ENCODE results near the gene CGNL1.

DNA sequence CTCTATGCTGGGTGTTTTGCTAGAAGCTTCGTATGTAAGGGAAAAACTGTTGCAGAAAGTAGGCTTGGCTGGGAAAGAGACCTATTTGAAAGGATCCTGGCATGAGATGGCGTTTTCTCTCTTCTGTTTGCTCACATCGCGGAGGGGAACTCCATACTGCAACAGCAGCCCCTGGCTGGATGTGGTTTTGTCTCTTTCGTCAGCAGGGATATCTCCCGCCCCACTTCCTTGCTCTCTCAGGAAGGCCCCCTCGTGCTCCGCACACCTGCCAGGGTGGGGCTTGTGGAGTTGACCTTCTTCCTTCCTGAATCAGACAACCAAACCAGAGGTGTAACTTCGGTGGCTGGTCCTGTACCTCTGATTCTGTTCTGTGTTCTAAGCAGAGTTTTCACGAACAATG is 189.0 kb downstream of the CGNL1 start:
- TF ChIP-seq EP300 (IDR thresholded peaks at IDR 0.05) = no peak
- TF ChIP-seq, protein P1, sequence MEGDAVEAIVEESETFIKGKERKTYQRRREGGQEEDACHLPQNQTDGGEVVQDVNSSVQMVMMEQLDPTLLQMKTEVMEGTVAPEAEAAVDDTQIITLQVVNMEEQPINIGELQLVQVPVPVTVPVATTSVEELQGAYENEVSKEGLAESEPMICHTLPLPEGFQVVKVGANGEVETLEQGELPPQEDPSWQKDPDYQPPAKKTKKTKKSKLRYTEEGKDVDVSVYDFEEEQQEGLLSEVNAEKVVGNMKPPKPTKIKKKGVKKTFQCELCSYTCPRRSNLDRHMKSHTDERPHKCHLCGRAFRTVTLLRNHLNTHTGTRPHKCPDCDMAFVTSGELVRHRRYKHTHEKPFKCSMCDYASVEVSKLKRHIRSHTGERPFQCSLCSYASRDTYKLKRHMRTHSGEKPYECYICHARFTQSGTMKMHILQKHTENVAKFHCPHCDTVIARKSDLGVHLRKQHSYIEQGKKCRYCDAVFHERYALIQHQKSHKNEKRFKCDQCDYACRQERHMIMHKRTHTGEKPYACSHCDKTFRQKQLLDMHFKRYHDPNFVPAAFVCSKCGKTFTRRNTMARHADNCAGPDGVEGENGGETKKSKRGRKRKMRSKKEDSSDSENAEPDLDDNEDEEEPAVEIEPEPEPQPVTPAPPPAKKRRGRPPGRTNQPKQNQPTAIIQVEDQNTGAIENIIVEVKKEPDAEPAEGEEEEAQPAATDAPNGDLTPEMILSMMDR (IDR thresholded peaks at IDR 0.05) = no peak
- no peak for TF ChIP-seq POLR2A (IDR thresholded peaks at IDR 0.05)
- peak in 1 of 2 donors; percentile 35 for TF ChIP-seq POLR2AphosphoS5 (IDR thresholded peaks at IDR 0.05)

Data from upper lobe of left lung (tissue), 4 donors.